Measurements from ENCODE around the gene TEX13B. TPM values are rescaled to one million over a fixed set of nuclear protein-coding genes. Genes with fewer than 3 reads are reported as not detected.

Gene TEX13B
- polyA plus RNA-seq, 1 donor from 2014 or later: not detected

GRCh38 chrX:108028854-108029253, 46.7 kb upstream of the TEX13B start:
- TF ChIP-seq MXI1 (conservative IDR thresholded peaks at IDR 0.05; ENCODE audit: poor library complexity, severe bottlenecking): no peak
- no peak for TF ChIP-seq RAD21 (conservative IDR thresholded peaks at IDR 0.05)
- no peak for TF ChIP-seq POLR2AphosphoS5 (IDR thresholded peaks at IDR 0.05)
- TF ChIP-seq SMC3 (conservative IDR thresholded peaks at IDR 0.05; ENCODE audit: poor library complexity): no peak
- TF ChIP-seq EP300 (conservative IDR thresholded peaks at IDR 0.05; ENCODE audit: poor library complexity, severe bottlenecking): no peak
- Histone ChIP-seq H3K9me2 (ENCODE audit: insufficient read depth, low read length) (no peaks in the 10 kb centered on the region), H3K27me3 (ENCODE audit: insufficient read depth, low read depth, low read length) (no peaks in the 10 kb centered on the region)

GRCh38 chrX:108025954-108026600, 43.9 kb upstream of the TEX13B start:
- H3K79me2 ChIP-seq (replicated peaks; ENCODE audit: insufficient read depth, low read length): no peaks in the 10 kb centered on the region
- no peak overlapping the region for H3K9ac ChIP-seq (ENCODE audit: low read length)
- H3K4me2 ChIP-seq (ENCODE audit: low read length): no peak overlapping the region
- H3K9me3 ChIP-seq (ENCODE audit: low read length): no peaks in the 10 kb centered on the region
- no peaks in the 10 kb centered on the region for H3K36me3 ChIP-seq (ENCODE audit: insufficient read depth, low read length)
- H3K27me3 ChIP-seq (ENCODE audit: insufficient read depth, low read depth, low read length): no peaks in the 10 kb centered on the region
- no peak overlapping the region for H3K27ac ChIP-seq (ENCODE audit: low read length)
- TF ChIP-seq EP300 (conservative IDR thresholded peaks at IDR 0.05; ENCODE audit: poor library complexity, severe bottlenecking): no peak
- TF ChIP-seq TAF1 (IDR thresholded peaks at IDR 0.05; ENCODE audit: low read depth): no peak
- no peak for TF ChIP-seq SMC3 (conservative IDR thresholded peaks at IDR 0.05; ENCODE audit: poor library complexity)
- no peak for TF ChIP-seq MXI1 (conservative IDR thresholded peaks at IDR 0.05; ENCODE audit: poor library complexity, severe bottlenecking)
- no peak for TF ChIP-seq POLR2AphosphoS5 (IDR thresholded peaks at IDR 0.05)
- TF ChIP-seq REST (IDR thresholded peaks at IDR 0.05; ENCODE audit: borderline replicate concordance): no peak
- no peak for TF ChIP-seq RAD21 (conservative IDR thresholded peaks at IDR 0.05)
- no peak for TF ChIP-seq EZH2 (IDR thresholded peaks at IDR 0.05; ENCODE audit: borderline replicate concordance, insufficient read depth, low read length, poor library complexity, severe bottlenecking)
- no peak for TF ChIP-seq CTCF (IDR thresholded peaks at IDR 0.05; ENCODE audit: poor library complexity, severe bottlenecking)
- H3K4me3 ChIP-seq (ENCODE audit: low read length): no peak overlapping the region
- H3F3A ChIP-seq (ENCODE audit: insufficient read depth, low read length, poor library complexity, severe bottlenecking): no peaks in the 10 kb centered on the region
- no peak overlapping the region for H2AFZ ChIP-seq (ENCODE audit: low read depth, low read length)
- no peaks in the 10 kb centered on the region for H3K9me2 ChIP-seq (ENCODE audit: insufficient read depth, low read length)
- no peaks in the 10 kb centered on the region for H4K20me1 ChIP-seq (ENCODE audit: insufficient read depth)

More at GRCh38 chrX:108028854-108029253, 46.7 kb upstream of the TEX13B start:
- Histone ChIP-seq H3K27ac (ENCODE audit: low read length) (no peak overlapping the region), H3K9me3 (ENCODE audit: low read length) (no peaks in the 10 kb centered on the region), H3K79me2 (replicated peaks; ENCODE audit: insufficient read depth, low read length) (no peaks in the 10 kb centered on the region), H2AFZ (ENCODE audit: low read depth, low read length) (no peak overlapping the region), H3K9ac (ENCODE audit: low read length) (no peak overlapping the region), H4K20me1 (ENCODE audit: insufficient read depth) (no peaks in the 10 kb centered on the region), H3K4me2 (ENCODE audit: low read length) (no peak overlapping the region), H3K36me3 (ENCODE audit: insufficient read depth, low read length) (no peaks in the 10 kb centered on the region), H3K4me3 (ENCODE audit: low read length) (no peak overlapping the region), H3F3A (ENCODE audit: insufficient read depth, low read length, poor library complexity, severe bottlenecking) (no peaks in the 10 kb centered on the region)
